K562 (cell line): ENCODE measurements around the gene NFE2. TPM values are rescaled to one million over a fixed set of nuclear protein-coding genes. Genes with fewer than 3 reads are reported as not detected.
A peak's percentile ranks its signal among the peaks of the same experiment; 100 is the strongest.

Experiments used
- ADNP ChIP-seq: fragments of 200-800 bp; sonication (Bioruptor generic); IDR thresholded peaks from 2 replicates; pipeline ENCODE4 v1.6.1; 2016; ENCODE audit warnings: missing genetic modification characterization, missing compliant biosample characterization
- ARID1B ChIP-seq: fragments of 450-650 bp; IDR thresholded peaks from 2 replicates; pipeline ENCODE4 v1.6.1; 2016; ENCODE audit warnings: antibody characterized with exemption, mild to moderate bottlenecking, inconsistent platforms
- ASH1L ChIP-seq: fragments of 450-650 bp; IDR thresholded peaks from 2 replicates; pipeline ENCODE4 v1.6.1; 2018; ENCODE audit warnings: borderline replicate concordance, mild to moderate bottlenecking, low read depth; ENCODE audit not compliant: partially characterized antibody
- ATF6 ChIP-seq: sonication (generic); formaldehyde crosslinking; IDR thresholded peaks from 2 replicates; pipeline ENCODE4 v1.4.0; 2020; ENCODE audit warnings: mild to moderate bottlenecking, missing genetic modification reagents
- BHLHE40 ChIP-seq: IDR thresholded peaks from 2 replicates; pipeline ENCODE4 v1.6.1; 2011; ENCODE audit warnings: low read length, improper control_type of control experiment
- CGGBP1 ChIP-seq: fragments of 250-450 bp; sonication (Bioruptor Pico); IDR thresholded peaks from 2 replicates; pipeline ENCODE4 v1.9.0; 2021; ENCODE audit warnings: mild to moderate bottlenecking
- FOXA1 ChIP-seq: fragments of 450-650 bp; IDR thresholded peaks from 2 replicates; pipeline ENCODE4 v1.6.1; 2016; ENCODE audit warnings: mild to moderate bottlenecking, borderline replicate concordance
- FOXA3 ChIP-seq, 2 experiments: fragments of 450-650 bp in 1 of 2; sonication (generic) in 1 of 2; formaldehyde crosslinking; IDR thresholded peaks in 1 of 2; conservative IDR thresholded peaks in 1 of 2; 2 replicates each; pipeline versions ENCODE4 v1.4.0 to v1.8.0; 2020 to 2022; ENCODE audit warnings: mild to moderate bottlenecking in 2 of 2, missing genetic modification reagents in 1 of 2
- HDGF ChIP-seq: fragments of 450-650 bp; IDR thresholded peaks from 2 replicates; pipeline ENCODE4 v1.6.1; 2016
- HMBOX1 ChIP-seq: sonication (generic); IDR thresholded peaks from 2 replicates; pipeline ENCODE4 v1.6.1; 2016
- KAT7 ChIP-seq: sonication (generic); formaldehyde crosslinking; IDR thresholded peaks from 2 replicates; pipeline ENCODE4 v1.8.0; 2022; ENCODE audit warnings: missing genetic modification reagents, mild to moderate bottlenecking, borderline replicate concordance
- NR4A1 ChIP-seq, 2 experiments: fragments of 250-450 bp in 1 of 2; fragments of 450-650 bp in 1 of 2; sonication (Bioruptor Pico) in 1 of 2; IDR thresholded peaks; 2 replicates each; pipeline versions ENCODE4 v1.4.0 to v1.6.1; 2016 to 2020; ENCODE audit warnings: mild to moderate bottlenecking in 2 of 2, missing compliant biosample characterization in 1 of 2, missing genetic modification characterization in 1 of 2, moderate library complexity in 1 of 2
- RNF2 ChIP-seq: sonication (generic); IDR thresholded peaks from 2 replicates; pipeline ENCODE4 v1.6.1; 2016
- TFE3 ChIP-seq: fragments of 450-650 bp; formaldehyde crosslinking; IDR thresholded peaks from 2 replicates; pipeline ENCODE4 v1.4.0; 2020; ENCODE audit warnings: mild to moderate bottlenecking, mixed read lengths
- TGIF2 ChIP-seq: sonication (generic); formaldehyde crosslinking; IDR thresholded peaks from 2 replicates; pipeline ENCODE4 v1.8.1; 2022; ENCODE audit warnings: mild to moderate bottlenecking, missing genetic modification reagents, moderate library complexity
- USF2 ChIP-seq: sonication (generic); formaldehyde crosslinking; IDR thresholded peaks from 2 replicates; pipeline ENCODE4 v1.5.0; 2020; ENCODE audit warnings: missing genetic modification reagents
- ZBTB7A ChIP-seq: IDR thresholded peaks from 2 replicates; pipeline ENCODE4 v1.6.1; 2011; ENCODE audit warnings: low read depth, mild to moderate bottlenecking, low read length, moderate library complexity, borderline replicate concordance; ENCODE audit not compliant: control insufficient read depth
- ZNF3 ChIP-seq: fragments of 250-450 bp; sonication (Bioruptor Pico); IDR thresholded peaks from 2 replicates; pipeline ENCODE4 v1.5.0; 2021; ENCODE audit warnings: mild to moderate bottlenecking, moderate library complexity
- ZNF740 ChIP-seq, 3 experiments: fragments of 200-800 bp in 1 of 3; sonication (Bioruptor generic) in 1 of 3; sonication (generic) in 1 of 3; formaldehyde crosslinking in 1 of 3; IDR thresholded peaks; 2 replicates each; pipeline versions ENCODE4 v1.6.1 to v1.8.0; 2016 to 2022; ENCODE audit warnings: mild to moderate bottlenecking in 2 of 3, missing compliant biosample characterization in 2 of 3, missing genetic modification characterization in 2 of 3, missing genetic modification reagents in 1 of 3
- polyA plus RNA-seq, 8 experiments: library from polyadenylated mRNA; depleted of rRNA in 4 of 8; stranded (reverse) in 5 of 8; unstranded in 3 of 8; fragments of >200 nt; fragmentation: Nextera tagmentation in 2 of 8; fragmentation: Illumina TruSeq in 1 of 8; extraction: Ambion mirVana in 2 of 8; extraction: Trizol in 1 of 8; gene quantifications; 2 replicates each; pipeline versions ENCODE4 v1.2.1 to v1.2.3, GENCODE V29; 2011 to 2014; ENCODE audit warnings: inconsistent platforms in 1 of 8, missing spikeins in 1 of 8
- total RNA-seq, 7 experiments: library from RNA; depleted of rRNA in 6 of 7; stranded (reverse); fragments of >200 nt in 6 of 7; fragmentation: Illumina TruSeq in 2 of 7; extraction: Trizol in 2 of 7; gene quantifications; 2 replicates each; pipeline versions ENCODE4 v1.2.1 to v1.2.3, GENCODE V29; 2011 to 2021; ENCODE audit warnings: low replicate concordance in 1 of 7

Gene NFE2
- total and polyA plus RNA-seq, 9 of the 15 experiments (the other 6 are each of a cell fraction or from before 2014, with no cell fraction given), result 12.3 to 282 (median 208) TPM

- no peak; the same call in 1 of the 2 replicates for TF ChIP-seq HMBOX1
- no peak for TF ChIP-seq USF2 (CRISPR knock-in tag)
- TF ChIP-seq RNF2, result 0 out of 2 replicates have a peak, but pooled peaks have one; percentile 20
- no peak for TF ChIP-seq TGIF2
- TF ChIP-seq TFE3 (CRISPR knock-in tag), result peak; percentile 1; the same call in 1 of the 2 replicates
- TF ChIP-seq FOXA1, result no peak
- peak; percentile 90 for TF ChIP-seq ASH1L
- TF ChIP-seq CGGBP1, result peak; percentile 73; the same call in 1 of the 2 replicates
- TF ChIP-seq ATF6 (CRISPR knock-in tag), result no peak
- TF ChIP-seq KAT7 (CRISPR knock-in tag), result 0 out of 2 replicates have a peak, but pooled peaks have one; percentile 21
- TF ChIP-seq ZNF740 (CRISPR knock-in tag; IDR thresholded peaks at IDR 0.05), result peak; percentile 82
- no peak for TF ChIP-seq ZNF740 (tag; IDR thresholded peaks at IDR 0.05)
- no peak for TF ChIP-seq ZNF3 (CRISPR knock-in tag)
- TF ChIP-seq NR4A1 (CRISPR knock-in tag; IDR thresholded peaks at IDR 0.05), result peak; percentile 26; the same call in 1 of the 2 replicates
- no peak for TF ChIP-seq NR4A1 (tag; IDR thresholded peaks at IDR 0.05)
- peak; percentile 42; the same call in 1 of the 2 replicates for TF ChIP-seq ARID1B
- no peak; the same call in 1 of the 2 replicates for TF ChIP-seq ZBTB7A
- TF ChIP-seq ADNP (tag), result no peak
- peak; percentile 85 for TF ChIP-seq BHLHE40
- peak in 1 of 2 experiments; percentile 65; a peak in 2 of 4 replicates for TF ChIP-seq FOXA3 (CRISPR knock-in tag; conservative IDR thresholded peaks at IDR 0.05 in 1 of 2, IDR thresholded peaks at IDR 0.05 in 1 of 2)
- no peak for TF ChIP-seq HDGF
These were observed 21.0 kb downstream of the NFE2 start, which contains the start of gene CBX5 (continued) for GRCh38 chr12:54279632-54280467.
